ENCODE results near the gene PRRT3.
A peak's percentile ranks its signal among the peaks of the same experiment; 100 is the strongest.
"Not testable (repeated sequence)": the region's sequence is repeated elsewhere in the genome, so short reads cannot be mapped to it uniquely, and the experiment has no call there.

The PRRT3 gene

DNA sequence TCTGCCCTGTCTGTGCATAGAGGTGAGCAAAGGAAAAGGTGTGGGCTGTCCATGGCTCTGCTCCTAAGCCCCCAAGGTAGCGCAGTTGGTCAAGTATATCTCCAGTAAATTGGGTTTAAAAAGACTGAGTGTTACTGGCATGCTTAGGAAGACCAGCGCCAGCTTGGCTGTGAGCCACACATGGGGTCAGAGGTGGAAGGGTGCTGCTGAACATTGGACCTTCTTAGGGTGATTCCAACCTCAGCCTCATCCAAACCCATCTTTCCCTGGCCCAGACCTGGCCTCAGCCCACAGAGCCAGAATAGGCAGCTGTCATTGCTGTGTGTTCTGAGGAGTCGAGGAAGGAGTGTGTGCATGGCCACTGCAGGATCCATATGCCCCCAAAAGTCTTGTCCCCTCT, 43.9 kb downstream of the PRRT3 start:
- DNase-seq (ENCODE audit: extremely low read depth, low read depth) = no peak
- no peak for TF ChIP-seq CTCF (IDR thresholded peaks at IDR 0.05; ENCODE audit: low read depth, low read length, missing control alignments)
- H3K4me3 ChIP-seq (replicated peaks; ENCODE audit: low read depth, low read length) = no peak overlapping the region

DNA sequence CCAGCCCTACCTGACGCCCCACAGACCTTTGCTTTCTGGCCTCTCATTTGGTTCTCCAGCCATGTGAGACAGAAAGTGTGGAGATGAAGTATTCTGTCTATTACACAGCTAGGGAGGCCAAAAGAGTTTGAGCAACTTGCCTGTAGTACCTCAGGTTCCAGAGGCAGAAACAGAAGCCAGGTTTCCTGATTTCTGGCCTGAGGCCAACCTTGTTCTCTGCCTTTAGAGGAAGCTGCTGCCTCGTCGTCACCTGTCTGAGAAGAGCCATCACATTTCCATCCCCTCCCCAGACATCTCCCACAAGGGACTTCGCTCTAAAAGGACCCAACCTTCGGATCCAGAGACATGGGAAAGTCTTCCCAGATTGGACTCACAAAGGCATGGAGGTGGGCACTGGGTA, 45.7 kb downstream of the PRRT3 start:
- no peak for TF ChIP-seq CTCF (IDR thresholded peaks at IDR 0.05; ENCODE audit: low read depth, low read length, missing control alignments)
- DNase-seq (ENCODE audit: extremely low read depth, low read depth) = no peak
- no peak overlapping the region for H3K4me3 ChIP-seq (replicated peaks; ENCODE audit: low read depth, low read length)

GRCh38 chr3:9903904-9904303, 48.3 kb downstream of the PRRT3 start:
- DNase-seq (ENCODE audit: extremely low read depth, low read depth) = no peak
- TF ChIP-seq CTCF (IDR thresholded peaks at IDR 0.05; ENCODE audit: low read depth, low read length, missing control alignments) = no peak
- H3K4me3 ChIP-seq (replicated peaks; ENCODE audit: low read depth, low read length) = no peak overlapping the region

DNA sequence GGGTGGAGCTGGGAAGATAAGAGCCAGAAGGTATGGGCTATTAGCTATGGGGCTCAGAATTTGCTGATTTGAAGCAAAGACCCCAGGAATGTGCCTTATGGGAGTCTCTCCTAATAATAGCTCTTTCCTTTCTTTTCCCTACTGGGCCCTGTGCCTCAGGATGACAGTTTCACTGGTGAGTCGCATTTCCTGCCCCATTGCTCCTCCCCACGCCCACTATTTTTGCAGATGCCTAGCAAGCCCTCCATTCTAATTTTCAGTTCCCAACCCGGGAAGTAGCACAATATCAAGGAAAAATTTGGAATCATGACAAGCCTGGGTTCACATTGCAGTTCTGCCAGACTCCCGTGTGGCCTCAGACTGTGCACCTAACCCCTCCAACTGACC, 49.0 kb downstream of the PRRT3 start:
- DNase-seq (ENCODE audit: extremely low read depth, low read depth) = no peak
- peak overlapping the region; percentile 32 for H3K4me3 ChIP-seq (replicated peaks; ENCODE audit: low read depth, low read length)
- no peak for TF ChIP-seq CTCF (IDR thresholded peaks at IDR 0.05; ENCODE audit: low read depth, low read length, missing control alignments)

DNA sequence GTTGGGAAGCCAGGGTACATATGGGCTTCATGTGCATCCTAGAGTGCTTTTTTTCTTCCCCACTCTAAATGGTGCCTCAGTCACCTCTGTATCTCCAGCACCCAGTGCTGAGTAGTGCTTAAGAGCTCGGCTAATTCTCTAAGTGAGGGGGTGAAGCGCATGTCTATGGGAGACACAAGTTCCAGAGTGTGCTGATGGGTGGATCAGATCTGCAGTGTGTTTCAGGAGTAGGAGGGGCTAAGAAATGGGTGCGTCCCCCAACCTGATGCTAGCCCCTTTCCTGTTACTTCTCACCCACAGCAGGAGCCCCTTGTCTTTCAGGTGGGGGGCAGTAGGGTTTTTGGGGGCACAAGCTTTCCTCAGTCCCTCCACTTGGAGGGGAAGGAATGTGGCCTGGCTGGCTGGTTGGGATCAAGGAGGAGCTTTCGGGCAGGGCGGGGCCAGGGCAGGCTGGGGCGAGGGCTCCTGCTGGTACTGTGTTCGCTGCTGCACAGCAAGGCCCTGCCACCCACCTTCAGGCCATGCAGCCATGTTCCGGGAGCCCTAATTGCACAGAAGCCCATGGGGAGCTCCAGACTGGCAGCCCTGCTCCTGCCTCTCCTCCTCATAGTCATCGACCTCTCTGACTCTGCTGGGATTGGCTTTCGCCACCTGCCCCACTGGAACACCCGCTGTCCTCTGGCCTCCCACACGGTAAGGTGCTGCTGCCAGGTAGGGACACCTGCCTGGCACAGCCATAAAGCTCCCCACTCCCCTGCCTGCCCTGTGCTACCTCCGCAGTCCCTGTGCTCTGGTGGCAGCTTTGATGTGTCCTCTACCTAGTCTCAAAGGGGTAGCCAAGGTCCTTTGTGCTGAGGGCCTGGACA, 49.6 kb downstream of the PRRT3 start, which contains the start of gene IL17RE:
Gene IL17RE, plus strand, starts transcription at position 477 of the 866 bp plus-strand sequence. Its CDS starts 85 bp downstream, at position 562.
- H3K4me3 ChIP-seq (replicated peaks; ENCODE audit: low read depth, low read length) = peak within 1 kb of the TSS; percentile 32
- DNase-seq (ENCODE audit: extremely low read depth, low read depth) = no peak
- no peak for TF ChIP-seq CTCF (IDR thresholded peaks at IDR 0.05; ENCODE audit: low read depth, low read length, missing control alignments)

- no peak for DNase-seq (ENCODE audit: extremely low read depth, low read depth)
- no peak for TF ChIP-seq CTCF (IDR thresholded peaks at IDR 0.05; ENCODE audit: low read depth, low read length, missing control alignments)
Measured at GRCh38 chr3:9901967-9902366, 50.2 kb downstream of the PRRT3 start.

DNA sequence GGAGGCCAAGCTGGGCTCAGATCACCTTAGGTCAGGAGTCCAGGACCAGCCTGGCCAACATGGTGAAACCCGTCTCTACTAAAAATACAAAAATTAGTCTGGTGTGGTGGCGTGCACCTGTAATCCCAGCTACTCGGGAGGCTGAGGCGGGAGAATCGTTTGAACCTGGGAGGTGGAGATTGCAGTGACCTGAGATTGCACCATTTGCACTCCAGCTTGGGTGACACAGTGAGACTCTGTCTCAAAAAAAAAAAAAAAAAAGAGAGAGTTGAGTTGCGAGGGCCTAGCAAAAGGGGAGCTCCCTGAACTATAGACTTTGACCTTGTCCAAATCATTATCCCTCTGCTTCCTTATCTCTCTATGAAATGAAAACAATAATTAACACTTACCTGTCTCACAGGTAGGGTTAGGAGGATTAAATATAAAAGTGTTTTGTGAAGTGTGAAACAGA, 51.2 kb downstream of the PRRT3 start:
- DNase-seq (ENCODE audit: extremely low read depth, low read depth); H3K4me3 ChIP-seq (replicated peaks; ENCODE audit: low read depth, low read length): not testable (repeated sequence)

More at GRCh38 chr3:9901967-9902366, 50.2 kb downstream of the PRRT3 start:
- no peak overlapping the region for H3K4me3 ChIP-seq (replicated peaks; ENCODE audit: low read depth, low read length)
